M059J (cell line): ENCODE data around the gene ALDH3B2. TPM values are rescaled to one million over a fixed set of nuclear protein-coding genes. Genes with fewer than 3 reads are reported as not detected.

ENCODE experiments used
- DNase-seq: peaks from one replicate; pipeline ENCODE4 v3.0.0-alpha.2; 2012; ENCODE audit warnings: low read depth
- total RNA-seq: library from RNA; depleted of rRNA; stranded (reverse); fragments of >200 nt; shearing (Covaris generic); gene quantifications from 2 replicates; pipeline ENCODE4 v1.2.3, GENCODE V29; 2014; rRNA removed

The ALDH3B2 gene
- total RNA-seq, 1 experiment from 2014 or later: not detected

GRCh38 chr11:67613960-67614715, 60.3 kb downstream of the ALDH3B2 start:
- DNase-seq: peak; percentile 22

DNA sequence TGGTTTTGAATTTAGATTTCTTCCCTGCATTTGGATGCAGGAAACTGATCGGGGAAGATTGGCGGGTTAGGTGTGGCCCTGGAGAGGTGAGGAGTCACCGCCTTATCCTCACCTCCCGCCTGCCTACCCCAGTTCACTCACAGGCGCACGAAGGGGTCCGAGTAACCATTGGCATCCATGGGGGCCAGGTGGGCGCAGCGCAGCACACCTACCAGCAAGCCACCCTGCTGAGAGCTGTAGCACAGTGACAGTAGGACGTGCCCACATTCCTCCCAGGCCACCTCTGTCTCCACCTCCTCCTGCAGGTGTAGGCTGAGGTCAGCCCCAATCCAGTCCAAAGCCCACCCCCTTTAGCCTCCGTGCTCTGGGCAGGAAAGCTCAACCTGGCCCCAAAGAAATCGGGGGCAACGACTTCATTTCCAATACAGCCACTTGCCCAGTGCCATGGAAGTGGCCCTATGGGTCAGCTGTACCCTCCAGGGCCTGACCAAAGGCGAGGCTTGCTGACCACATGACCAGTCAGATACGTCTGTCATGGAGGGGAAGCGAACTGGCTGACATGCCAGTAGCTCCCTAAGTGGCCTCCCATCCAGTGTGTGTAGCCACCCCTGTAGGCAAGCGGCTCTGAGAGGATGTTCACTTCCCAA, 61.0 kb downstream of the ALDH3B2 start:
- DNase-seq: no peak

DNA sequence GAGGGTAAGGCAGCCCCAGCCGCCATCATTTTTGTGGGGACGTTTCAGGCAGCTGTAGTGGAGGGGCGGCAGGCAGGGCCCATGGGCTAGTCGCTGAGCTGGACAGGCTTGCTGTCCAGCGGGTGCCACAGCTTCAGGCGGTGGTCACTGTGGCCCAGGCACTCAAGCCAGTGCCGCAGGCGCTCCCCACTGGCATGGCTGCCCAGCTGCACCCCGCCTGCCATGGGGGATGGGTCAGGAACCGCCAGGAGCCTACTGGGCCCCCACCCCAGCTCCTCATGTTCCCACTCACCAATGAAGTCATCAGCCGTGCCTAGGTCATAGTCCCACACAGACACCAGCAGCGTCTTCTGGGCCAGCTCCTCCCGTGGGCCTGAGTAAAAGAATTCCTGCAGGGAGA, 61.7 kb downstream of the ALDH3B2 start:
- DNase-seq: no peak

Other genes starting within 250 kb of the ALDH3B2 start
- gene RPS6KB2, start 246.1 kb downstream of the ALDH3B2 start, total RNA-seq: 36.6 and 37.1 TPM in 2 replicates
- gene PTPRCAP, start 236.9 kb downstream of the ALDH3B2 start, total RNA-seq: 0.20 and 0.47 TPM in 2 replicates
- 79.7 and 137 TPM in 2 replicates for gene CORO1B, start 231.1 kb downstream of the ALDH3B2 start, total RNA-seq
- gene GPR152, start 221.9 kb downstream of the ALDH3B2 start, total RNA-seq: not detected in 2 replicates
- 6.9 and 9.0 TPM in 2 replicates for gene CABP4, start 219.3 kb downstream of the ALDH3B2 start, total RNA-seq
- gene TMEM134, start 205.4 kb downstream of the ALDH3B2 start, total RNA-seq: 13.5 and 16.1 TPM in 2 replicates
- gene AIP, start 191.6 kb downstream of the ALDH3B2 start, total RNA-seq: 65.7 and 81.6 TPM in 2 replicates
- 18.7 and 36.7 TPM in 2 replicates for gene PITPNM1, start 169.3 kb downstream of the ALDH3B2 start, total RNA-seq
- 63.8 and 71.7 TPM in 2 replicates for gene CDK2AP2, start 166.5 kb downstream of the ALDH3B2 start, total RNA-seq
- not detected in 2 replicates for gene CABP2, start 151.2 kb downstream of the ALDH3B2 start, total RNA-seq
- 436 and 441 TPM in 2 replicates for gene GSTP1, start 90.8 kb downstream of the ALDH3B2 start, total RNA-seq
- 118 and 153 TPM in 2 replicates for gene NDUFV1, start 67.7 kb downstream of the ALDH3B2 start, total RNA-seq
- gene NUDT8, start 44.7 kb downstream of the ALDH3B2 start, total RNA-seq: 2.6 and 5.7 TPM in 2 replicates
- not detected in 2 replicates for gene TBX10, start 34.9 kb downstream of the ALDH3B2 start, total RNA-seq
- 0.91 TPM in 2 replicates for gene ACY3, start 23.9 kb downstream of the ALDH3B2 start, total RNA-seq